B cell (primary cell): ENCODE measurements around the gene ENG. TPM values are rescaled to one million over a fixed set of nuclear protein-coding genes. Genes with fewer than 3 reads are reported as not detected.

Experiments
- ATAC-seq: fragments of 200-7000 bp; cut with Tn5 transposase; one replicate; pipeline ENCODE4 v1.10.0; 2021; ENCODE audit warnings: low read depth, mild to moderate bottlenecking, moderate number of reproducible peaks, moderate library complexity
- CTCF ChIA-PET: fragments of 350-600 bp; sonication (Branson Sonifier 250); formaldehyde crosslinking; loops from one replicate; lab custom pipeline; 2021; ENCODE audit warnings: antibody characterized with exemption, inconsistent platforms; lab: Charles Lee
- POLR2A ChIA-PET: fragments of 350-600 bp; sonication (Branson Sonifier 250); formaldehyde crosslinking; loops from one replicate; lab custom pipeline; 2021; ENCODE audit warnings: antibody characterized with exemption; lab: Charles Lee
- DNase-seq: peaks from one replicate; pipeline ENCODE4 v3.0.0; 2013
- H2AFZ ChIP-seq: 2 replicates; pipeline ENCODE4 v1.6.1; 2012; ENCODE audit warnings: mild to moderate bottlenecking, low read depth, low read length; ENCODE audit not compliant: insufficient read depth, poor library complexity, severe bottlenecking
- H3K27ac ChIP-seq, 2 donors: 1 replicate in 1 of 2; 2 replicates in 1 of 2; pipeline ENCODE4 v1.5.1; 2012 to 2013; ENCODE audit warnings: low read length in 2 of 2, mild to moderate bottlenecking in 2 of 2, moderate library complexity in 1 of 2
- H3K27me3 ChIP-seq, 4 experiments: fragments of 200-600 bp in 1 of 4; sonication (generic) in 1 of 4; replicated peaks in 1 of 4; 1 replicate in 2 of 4; 2 replicates in 2 of 4; pipeline versions ENCODE4 v1.6.1 to v1.7.0; 2013 to 2016; ENCODE audit warnings: low read length in 3 of 4, mild to moderate bottlenecking in 2 of 4, mixed read lengths in 1 of 4, moderate library complexity in 1 of 4; ENCODE audit not compliant: insufficient read depth in 4 of 4, control insufficient read depth in 3 of 4; ENCODE audit errors: control extremely low read depth in 1 of 4
- H3K36me3 ChIP-seq, 2 experiments: replicated peaks in 1 of 2; 1 replicate in 1 of 2; 2 replicates in 1 of 2; pipeline versions ENCODE4 v1.6.1 to v1.7.1; 2013; ENCODE audit warnings: low read length in 1 of 2; ENCODE audit not compliant: insufficient read depth in 2 of 2, control insufficient read depth in 1 of 2; ENCODE audit errors: control extremely low read depth in 1 of 2, extremely low read depth in 1 of 2
- H3K4me1 ChIP-seq, 2 donors: fragments of 200-600 bp in 1 of 2; sonication (generic) in 1 of 2; 1 replicate in 1 of 2; 2 replicates in 1 of 2; pipeline versions ENCODE4 v1.5.1 to v1.6.1; 2013 to 2017; ENCODE audit warnings: low read length in 2 of 2; ENCODE audit not compliant: control insufficient read depth in 2 of 2, insufficient read depth in 2 of 2
- H3K4me2 ChIP-seq: replicated peaks from 2 replicates; pipeline ENCODE3; 2012; ENCODE audit warnings: mild to moderate bottlenecking, low read depth, low read length; ENCODE audit not compliant: poor library complexity, severe bottlenecking
- H3K4me3 ChIP-seq, 5 experiments: fragments of 200-600 bp in 1 of 5; sonication (generic) in 1 of 5; 1 replicate in 3 of 5; 2 replicates in 2 of 5; pipeline versions ENCODE4 v1.5.1 to v1.7.0; 2011 to 2016; ENCODE audit warnings: low read length in 4 of 5, mild to moderate bottlenecking in 4 of 5, low read depth in 2 of 5, control low read depth in 1 of 5, moderate library complexity in 1 of 5; ENCODE audit not compliant: insufficient read depth in 1 of 5; ENCODE audit errors: control extremely low read depth in 1 of 5, extremely low read depth in 1 of 5
- H3K79me2 ChIP-seq: fragments of 200-600 bp; sonication (generic); one replicate; pipeline ENCODE4 v1.6.0; 2016; ENCODE audit warnings: low read length; ENCODE audit not compliant: control insufficient read depth, insufficient read depth
- H3K9ac ChIP-seq: fragments of 200-600 bp; sonication (generic); 2 replicates; pipeline ENCODE4 v1.6.1; 2017; ENCODE audit warnings: mild to moderate bottlenecking, low read length, moderate library complexity
- H3K9me3 ChIP-seq, 3 donors: one replicate each; pipeline versions ENCODE4 v1.6.1 to v1.7.1; 2013; ENCODE audit warnings: low read length in 2 of 3; ENCODE audit not compliant: control insufficient read depth in 2 of 3, insufficient read depth in 1 of 3; ENCODE audit errors: control extremely low read depth in 1 of 3
- H4K20me1 ChIP-seq: 2 replicates; pipeline ENCODE4 v1.6.0; 2012; ENCODE audit warnings: mild to moderate bottlenecking, low read length; ENCODE audit not compliant: insufficient read depth, control insufficient read depth, poor library complexity, severe bottlenecking
- H3K27ac Mint-ChIP-seq: one replicate; pipeline ENCODE4 v1.8.0; 2021; ENCODE audit warnings: mixed read lengths
- H3K27me3 Mint-ChIP-seq: one replicate; pipeline ENCODE4 v1.8.0; 2021; ENCODE audit warnings: mixed read lengths
- H3K4me1 Mint-ChIP-seq: one replicate; pipeline ENCODE4 v1.8.0; 2021; ENCODE audit warnings: mixed read lengths
- H3K4me3 Mint-ChIP-seq: one replicate; pipeline ENCODE4 v1.8.0; 2021; ENCODE audit warnings: mixed read lengths
- H3K9me3 Mint-ChIP-seq: one replicate; pipeline ENCODE4 v1.8.0; 2022; ENCODE audit warnings: mixed read lengths; ENCODE audit not compliant: insufficient read depth
- EZH2 ChIP-seq: IDR thresholded peaks from 2 replicates; pipeline ENCODE4 v1.6.1; 2012; ENCODE audit warnings: borderline replicate concordance, low read depth, mild to moderate bottlenecking, moderate library complexity, low read length; ENCODE audit not compliant: insufficient read depth, poor library complexity, severe bottlenecking
- WGBS: methylation state at CpG from one replicate; pipeline ENCODE4 v1.1.5; 2013; ENCODE audit warnings: missing lambda C conversion rate; ENCODE audit not compliant: insufficient coverage; 5-methylcytosine and 5-hydroxymethylcytosine counted together
- intact Hi-C: fragments of 100-400 bp; cut with micrococcal nuclease; formaldehyde crosslinking; loops from one replicate; pipeline ENCODE4 v1.10.0; 2022
- polyA plus RNA-seq: library from polyadenylated mRNA; depleted of rRNA; stranded (reverse); fragments of >200 nt; gene quantifications from 2 replicates; pipeline ENCODE4 v1.2.3, GENCODE V29; 2012
- total RNA-seq, 2 donors: library from RNA; stranded (reverse); fragments of 120-200 nt in 1 of 2; gene quantifications; 1 replicate in 1 of 2; 2 replicates in 1 of 2; pipeline versions ENCODE4 v1.2.3 to v1.2.4, GENCODE V29; 2013 to 2022
- TF ChIP-seq, protein P1 (sequence below): fragments of 200-600 bp; IDR thresholded peaks from one replicate; pipeline ENCODE4 v1.8.0; 2022; ENCODE audit warnings: antibody characterized with exemption, mild to moderate bottlenecking

Gene ENG
- total and polyA plus RNA-seq, 2 donors (not counting 1 experiment from before 2014, with no cell fraction given), result 5.4 to 12.6 TPM

DNA sequence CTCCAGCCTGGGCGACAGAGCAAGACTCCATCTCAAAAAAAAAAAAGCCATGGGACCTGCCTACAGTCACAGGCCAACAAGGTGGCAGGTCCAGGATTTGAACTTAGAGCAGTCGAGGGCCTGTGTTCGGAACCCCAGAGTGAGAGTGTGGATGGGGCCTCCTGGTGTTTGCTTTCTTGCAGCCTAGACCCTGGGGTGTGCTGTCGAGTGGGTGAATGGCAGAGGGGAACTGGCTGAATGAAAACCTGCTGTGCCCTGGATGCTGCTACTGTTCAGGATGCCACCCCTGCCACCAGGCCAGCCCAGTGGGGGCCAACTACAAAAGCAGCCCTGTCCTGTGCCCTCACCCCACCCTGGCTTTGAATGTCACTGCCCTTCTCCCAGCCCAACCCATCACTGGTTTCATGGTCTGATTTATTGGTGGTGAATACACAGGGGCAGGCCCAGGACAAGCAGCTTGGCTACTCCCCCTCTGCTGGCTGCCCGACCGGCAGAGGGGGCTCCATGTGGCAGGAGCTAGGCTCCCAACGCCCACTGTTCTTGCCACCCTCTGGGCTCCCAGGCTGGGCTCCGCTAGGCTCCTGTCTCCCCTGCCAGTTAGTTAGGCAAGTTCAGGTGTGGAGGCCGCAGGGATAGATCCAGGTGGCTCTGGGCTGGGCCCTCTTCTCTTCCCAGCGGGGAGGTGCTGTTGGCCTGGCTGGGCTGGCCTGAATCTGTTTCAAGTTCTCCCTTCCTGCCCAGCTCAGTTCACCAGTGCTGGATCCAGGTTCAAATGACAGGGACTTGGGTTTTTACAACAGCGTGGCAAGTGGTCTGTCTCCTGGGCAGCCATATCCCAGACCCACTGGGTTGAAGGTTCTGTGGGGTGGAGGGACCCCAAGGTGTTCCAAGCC, 39.6 kb downstream of the ENG start:
- Histone ChIP-seq H4K20me1 (no peaks in the 10 kb centered on the region), H3K9ac (no peak overlapping the region), H3K4me2 (no peak overlapping the region), H3K27me3 (no peaks in the 10 kb centered on the region), H3K36me3 (peaks cover 0 to 45% of the 10 kb centered on the region in 2 experiments), H3K27ac (no peak overlapping the region), H3K4me1 (no peaks in the 10 kb centered on the region), H3K4me3 (no peak overlapping the region), H3K79me2 (no peaks in the 10 kb centered on the region), H2AFZ (no peak overlapping the region), H3K9me3 (peaks cover 0 to 4% (median 0%) of the 10 kb centered on the region in 3 donors)
- DNase-seq (no peak), ATAC-seq (no peak)
- 93% methylated on average over 11 of the region's 11 CpGs for WGBS
- H3K27ac Mint-ChIP-seq, result no peak overlapping the region
- ChIA-PET CTCF (no interaction called here), POLR2A (interaction anchor here (0.6 to 0.7 kb wide), 2 partner anchors 10 to 26 kb away, joined by 5 to 8 read pairs; no protein-coding TSS in a partner anchor)
- no peak for TF ChIP-seq EZH2
- TF ChIP-seq, protein P1, sequence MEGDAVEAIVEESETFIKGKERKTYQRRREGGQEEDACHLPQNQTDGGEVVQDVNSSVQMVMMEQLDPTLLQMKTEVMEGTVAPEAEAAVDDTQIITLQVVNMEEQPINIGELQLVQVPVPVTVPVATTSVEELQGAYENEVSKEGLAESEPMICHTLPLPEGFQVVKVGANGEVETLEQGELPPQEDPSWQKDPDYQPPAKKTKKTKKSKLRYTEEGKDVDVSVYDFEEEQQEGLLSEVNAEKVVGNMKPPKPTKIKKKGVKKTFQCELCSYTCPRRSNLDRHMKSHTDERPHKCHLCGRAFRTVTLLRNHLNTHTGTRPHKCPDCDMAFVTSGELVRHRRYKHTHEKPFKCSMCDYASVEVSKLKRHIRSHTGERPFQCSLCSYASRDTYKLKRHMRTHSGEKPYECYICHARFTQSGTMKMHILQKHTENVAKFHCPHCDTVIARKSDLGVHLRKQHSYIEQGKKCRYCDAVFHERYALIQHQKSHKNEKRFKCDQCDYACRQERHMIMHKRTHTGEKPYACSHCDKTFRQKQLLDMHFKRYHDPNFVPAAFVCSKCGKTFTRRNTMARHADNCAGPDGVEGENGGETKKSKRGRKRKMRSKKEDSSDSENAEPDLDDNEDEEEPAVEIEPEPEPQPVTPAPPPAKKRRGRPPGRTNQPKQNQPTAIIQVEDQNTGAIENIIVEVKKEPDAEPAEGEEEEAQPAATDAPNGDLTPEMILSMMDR, result no peak
- H3K27me3 Mint-ChIP-seq, result no peaks in the 10 kb centered on the region
- H3K4me1 Mint-ChIP-seq, result no peaks in the 10 kb centered on the region
- no peak overlapping the region for H3K4me3 Mint-ChIP-seq
- H3K9me3 Mint-ChIP-seq, result no peaks in the 10 kb centered on the region
- intact Hi-C loops, result no loop called here

DNA sequence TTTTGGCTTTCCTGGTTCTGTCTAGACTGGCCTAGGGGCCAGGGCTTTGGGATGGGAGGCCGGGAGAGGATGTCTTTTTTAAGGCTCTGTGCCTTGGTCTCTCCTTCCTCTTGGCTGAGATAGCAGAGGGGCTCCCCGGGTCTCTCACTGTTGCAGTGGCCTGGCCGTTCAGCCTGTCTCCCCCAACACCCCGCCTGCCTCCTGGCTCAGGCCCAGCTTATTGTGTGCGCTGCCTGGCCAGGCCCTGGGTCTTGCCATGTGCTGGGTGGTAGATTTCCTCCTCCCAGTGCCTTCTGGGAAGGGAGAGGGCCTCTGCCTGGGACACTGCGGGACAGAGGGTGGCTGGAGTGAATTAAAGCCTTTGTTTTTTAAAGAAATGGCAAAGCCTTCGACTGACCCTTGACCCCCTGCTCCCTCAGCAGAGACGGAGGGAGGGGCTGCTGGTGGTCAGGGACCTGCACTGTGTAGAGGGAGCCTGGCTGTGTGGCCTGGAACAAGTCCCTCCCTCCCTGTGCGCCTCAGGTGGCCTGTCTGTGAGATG, 40.7 kb downstream of the ENG start:
- POLR2A ChIA-PET, result interaction anchor here (0.7 kb wide), 1 partner anchor 25 kb away, joined by 5 read pairs; no protein-coding TSS in a partner anchor
- Mint-ChIP-seq H3K9me3 (no peaks in the 10 kb centered on the region), H3K4me1 (no peaks in the 10 kb centered on the region), H3K27me3 (no peaks in the 10 kb centered on the region), H3K4me3 (no peak overlapping the region), H3K27ac (no peak overlapping the region)
- H3K79me2 ChIP-seq, result peaks cover 6% of the 10 kb centered on the region
- H2AFZ ChIP-seq, result no peak overlapping the region
- H3K9ac ChIP-seq, result no peak overlapping the region
- H3K9me3 ChIP-seq, result peaks cover 0 to 4% (median 0%) of the 10 kb centered on the region in 3 donors
- ATAC-seq (no peak), DNase-seq (no peak)
- intact Hi-C loops, result no loop called here
- H3K4me1 ChIP-seq, result no peaks in the 10 kb centered on the region
- WGBS, result 100% methylated on average over 3 of the region's 9 CpGs
- no peaks in the 10 kb centered on the region for H3K27me3 ChIP-seq
- CTCF ChIA-PET, result no interaction called here
- no peak overlapping the region for H3K4me3 ChIP-seq
- peaks cover 0 to 48% of the 10 kb centered on the region in 2 experiments for H3K36me3 ChIP-seq
- H4K20me1 ChIP-seq, result no peaks in the 10 kb centered on the region
- TF ChIP-seq EZH2, result no peak
- TF ChIP-seq, protein P1, result no peak
- H3K4me2 ChIP-seq, result no peak overlapping the region
- H3K27ac ChIP-seq, result no peak overlapping the region
